GM12873 (cell line): ENCODE measurements around the gene MYO16.

ENCODE experiments used
- CTCF ChIP-seq: IDR thresholded peaks from 2 replicates; pipeline ENCODE4 v1.5.1; 2012; ENCODE audit warnings: low read depth, mild to moderate bottlenecking, moderate library complexity, low read length, control low read depth; ENCODE audit not compliant: insufficient read depth; ENCODE audit errors: missing control alignments

MYO16 gene

GRCh38 chr13:109101550-109102144, 472.2 kb downstream of the MYO16 start:
- TF ChIP-seq CTCF: no peak

GRCh38 chr13:109105899-109106298, 476.5 kb downstream of the MYO16 start:
- TF ChIP-seq CTCF: no peak

GRCh38 chr13:109110159-109110558, 480.7 kb downstream of the MYO16 start:
- TF ChIP-seq CTCF: no peak

GRCh38 chr13:109111141-109111540, 481.7 kb downstream of the MYO16 start:
- TF ChIP-seq CTCF: no peak

GRCh38 chr13:109113427-109113826, 484.0 kb downstream of the MYO16 start:
- no peak for TF ChIP-seq CTCF

GRCh38 chr13:109114162-109114561, 484.8 kb downstream of the MYO16 start:
- TF ChIP-seq CTCF: no peak

- no peak for TF ChIP-seq CTCF
These were observed 485.6 kb downstream of the MYO16 start for GRCh38 chr13:109114991-109115390.
